CD4-positive, alpha-beta memory T cell (primary cell): Measurements from ENCODE around the gene DNAH1. TPM values are rescaled to one million over a fixed set of nuclear protein-coding genes. Genes with fewer than 3 reads are reported as not detected.
A peak's percentile ranks its signal among the peaks of the same experiment; 100 is the strongest.

Experiments used
- CTCF ChIA-PET: fragments of 350-600 bp; sonication (Branson Sonifier 250); formaldehyde crosslinking; loops from one replicate; lab custom pipeline; 2021; ENCODE audit warnings: inconsistent platforms; ENCODE audit not compliant: partially characterized antibody; lab: Charles Lee
- POLR2A ChIA-PET: fragments of 350-600 bp; sonication (Branson Sonifier 250); formaldehyde crosslinking; loops from one replicate; lab custom pipeline; 2021; ENCODE audit not compliant: partially characterized antibody; lab: Charles Lee
- DNase-seq, 5 donors: peaks; one replicate each; pipeline versions ENCODE4 v3.0.0 to v3.0.0-alpha.2; 2020 to 2022; ENCODE audit warnings: mixed read lengths in 1 of 5
- H3K27ac ChIP-seq: one replicate; pipeline ENCODE4 v1.7.0; 2013; ENCODE audit warnings: low read depth, low read length
- H3K27me3 ChIP-seq: 2 replicates; pipeline ENCODE4 v1.7.0; 2013; ENCODE audit warnings: mild to moderate bottlenecking, low read length, moderate library complexity; ENCODE audit not compliant: insufficient read depth
- H3K36me3 ChIP-seq: 2 replicates; pipeline ENCODE4 v1.7.0; 2013; ENCODE audit warnings: mild to moderate bottlenecking, low read length, moderate library complexity; ENCODE audit not compliant: insufficient read depth
- H3K4me1 ChIP-seq: 2 replicates; pipeline ENCODE4 v1.7.0; 2013; ENCODE audit warnings: mild to moderate bottlenecking, low read length, moderate library complexity; ENCODE audit not compliant: insufficient read depth
- H3K4me3 ChIP-seq, 2 donors: one replicate each; pipeline ENCODE4 v1.7.0; 2013; ENCODE audit warnings: low read length in 2 of 2, mild to moderate bottlenecking in 1 of 2
- H3K9me3 ChIP-seq, 2 donors: one replicate each; pipeline ENCODE4 v1.7.0; 2013; ENCODE audit warnings: low read length in 2 of 2, control low read depth in 1 of 2; ENCODE audit not compliant: control insufficient read depth in 1 of 2
- H3K27ac Mint-ChIP-seq, 7 donors: one replicate each; pipeline ENCODE4 v1.8.0; 2020 to 2021; ENCODE audit warnings: mixed read lengths in 7 of 7, mild to moderate bottlenecking in 6 of 7, inconsistent platforms in 3 of 7, moderate library complexity in 3 of 7
- H3K27me3 Mint-ChIP-seq, 2 donors: one replicate each; pipeline ENCODE4 v1.8.0; 2020 to 2021; ENCODE audit warnings: mixed read lengths in 2 of 2
- H3K36me3 Mint-ChIP-seq, 2 donors: one replicate each; pipeline ENCODE4 v1.8.0; 2020 to 2021; ENCODE audit warnings: mixed read lengths in 2 of 2, inconsistent platforms in 1 of 2, mild to moderate bottlenecking in 1 of 2
- H3K4me1 Mint-ChIP-seq, 4 donors: one replicate each; pipeline ENCODE4 v1.8.0; 2020 to 2021; ENCODE audit warnings: mixed read lengths in 4 of 4, mild to moderate bottlenecking in 1 of 4
- H3K4me3 Mint-ChIP-seq, 8 donors: one replicate each; pipeline ENCODE4 v1.8.0; 2020 to 2021; ENCODE audit warnings: mixed read lengths in 8 of 8, mild to moderate bottlenecking in 7 of 8, moderate library complexity in 6 of 8, inconsistent platforms in 3 of 8
- H3K9me3 Mint-ChIP-seq, 8 donors: one replicate each; pipeline ENCODE4 v1.8.0; 2020 to 2021; ENCODE audit warnings: mixed read lengths in 8 of 8, mild to moderate bottlenecking in 5 of 8, inconsistent platforms in 3 of 8, moderate library complexity in 1 of 8
- intact Hi-C: fragments of 100-400 bp; cut with micrococcal nuclease; formaldehyde crosslinking; loops from one replicate; pipeline ENCODE4 v1.15.1; 2023
- polyA plus RNA-seq, 2 donors: library from polyadenylated mRNA; unstranded; fragments of 300-500 nt; fragmentation: Illumina TruSeq; gene quantifications; one replicate each; pipeline ENCODE4 v1.2.3, GENCODE V29; 2021
- total RNA-seq, 2 experiments: library from RNA; stranded (reverse); gene quantifications; one replicate each; pipeline ENCODE4 v1.2.3, GENCODE V29; 2021

DNAH1 gene
- total and polyA plus RNA-seq, 4 experiments from 2014 or later, result 0.02 to 49.8 (median 23.1) TPM

- no peak for DNase-seq
- Mint-ChIP-seq H3K4me3 (no peak overlapping the region), H3K4me1 (peaks cover 3 to 6% (median 5%) of the 10 kb centered on the region in 4 donors), H3K27ac (no peak overlapping the region), H3K36me3 (no peaks in the 10 kb centered on the region), H3K27me3 (no peaks in the 10 kb centered on the region), H3K9me3 (no peaks in the 10 kb centered on the region)
- H3K27me3 ChIP-seq, result no peaks in the 10 kb centered on the region
- ChIA-PET CTCF (no interaction called here), POLR2A (no interaction called here)
- H3K9me3 ChIP-seq, result no peaks in the 10 kb centered on the region
- H3K4me1 ChIP-seq, result peaks cover 11% of the 10 kb centered on the region
- H3K4me3 ChIP-seq, result no peak overlapping the region
- intact Hi-C loops, result no loop called here
- no peaks in the 10 kb centered on the region for H3K36me3 ChIP-seq
- H3K27ac ChIP-seq, result no peak overlapping the region
Measured at GRCh38 chr3:52437326-52438103, 121.4 kb downstream of the DNAH1 start.

- POLR2A ChIA-PET, result no interaction called here
- H3K4me3 Mint-ChIP-seq, result no peak overlapping the region
Measured at GRCh38 chr3:52438104-52438376, 121.9 kb downstream of the DNAH1 start.

GRCh38 chr3:52438579-52439425, 122.7 kb downstream of the DNAH1 start:
- H3K4me1 ChIP-seq, result peaks cover under 1% of the 10 kb centered on the region
- no peaks in the 10 kb centered on the region for H3K4me1 Mint-ChIP-seq
- no peak overlapping the region for H3K4me3 Mint-ChIP-seq
- H3K36me3 Mint-ChIP-seq, result no peaks in the 10 kb centered on the region
- no peak overlapping the region for H3K4me3 ChIP-seq
- ChIA-PET POLR2A (no interaction called here), CTCF (interaction anchor here (0.6 to 1.9 kb wide), 7 partner anchors 9 to 294 kb away, joined by 3 to 8 read pairs (median 3); no protein-coding TSS in a partner anchor)
- no peaks in the 10 kb centered on the region for H3K27me3 Mint-ChIP-seq
- H3K27ac ChIP-seq, result no peak overlapping the region
- no peaks in the 10 kb centered on the region for H3K36me3 ChIP-seq
- no peaks in the 10 kb centered on the region for H3K27me3 ChIP-seq
- no peaks in the 10 kb centered on the region for H3K9me3 ChIP-seq
- no peak for DNase-seq
- H3K9me3 Mint-ChIP-seq, result no peaks in the 10 kb centered on the region
- intact Hi-C loops, result no loop called here
- no peak overlapping the region for H3K27ac Mint-ChIP-seq

More at GRCh38 chr3:52438104-52438376, 121.9 kb downstream of the DNAH1 start:
- Histone ChIP-seq H3K9me3 (no peaks in the 10 kb centered on the region), H3K27me3 (no peaks in the 10 kb centered on the region), H3K4me3 (no peak overlapping the region), H3K27ac (no peak overlapping the region), H3K36me3 (no peaks in the 10 kb centered on the region), H3K4me1 (peaks cover 6% of the 10 kb centered on the region)
- no peaks in the 10 kb centered on the region for H3K36me3 Mint-ChIP-seq
- H3K9me3 Mint-ChIP-seq, result no peaks in the 10 kb centered on the region
- peaks cover 2 to 3% (median 3%) of the 10 kb centered on the region in 4 donors for H3K4me1 Mint-ChIP-seq
- H3K27ac Mint-ChIP-seq, result no peak overlapping the region
- no peaks in the 10 kb centered on the region for H3K27me3 Mint-ChIP-seq
- CTCF ChIA-PET, result no interaction called here
- DNase-seq, result no peak
- intact Hi-C loops, result no loop called here

- ChIA-PET POLR2A (no interaction called here), CTCF (interaction anchor here (1.1 to 1.9 kb wide), 5 partner anchors 8 to 295 kb away, joined by 3 to 8 read pairs (median 4); no protein-coding TSS in a partner anchor)
- H3K4me1 Mint-ChIP-seq, result peaks cover 0 to 6% (median 2%) of the 10 kb centered on the region in 4 donors
- Histone ChIP-seq H3K27ac (no peak overlapping the region), H3K27me3 (no peaks in the 10 kb centered on the region), H3K4me3 (no peak overlapping the region), H3K4me1 (no peaks in the 10 kb centered on the region), H3K36me3 (no peaks in the 10 kb centered on the region), H3K9me3 (no peaks in the 10 kb centered on the region)
- no peak overlapping the region for H3K27ac Mint-ChIP-seq
- no peak for DNase-seq
- no peaks in the 10 kb centered on the region for H3K36me3 Mint-ChIP-seq
- H3K4me3 Mint-ChIP-seq, result no peak overlapping the region
- intact Hi-C loops, result no loop called here
- no peaks in the 10 kb centered on the region for H3K27me3 Mint-ChIP-seq
- H3K9me3 Mint-ChIP-seq, result no peaks in the 10 kb centered on the region
Measured at GRCh38 chr3:52439426-52440248, 123.5 kb downstream of the DNAH1 start.

GRCh38 chr3:52440249-52440551, 124.1 kb downstream of the DNAH1 start:
- Histone ChIP-seq H3K4me3 (no peak overlapping the region), H3K4me1 (peaks cover 4% of the 10 kb centered on the region), H3K36me3 (no peaks in the 10 kb centered on the region), H3K27me3 (no peaks in the 10 kb centered on the region), H3K27ac (no peak overlapping the region), H3K9me3 (no peaks in the 10 kb centered on the region)
- peaks cover 2 to 10% (median 3%) of the 10 kb centered on the region in 4 donors for H3K4me1 Mint-ChIP-seq
- CTCF ChIA-PET, result interaction anchor here (1.5 to 1.9 kb wide), 2 partner anchors 11 to 28 kb away, joined by 4 to 8 read pairs; no protein-coding TSS in a partner anchor
- H3K36me3 Mint-ChIP-seq, result no peaks in the 10 kb centered on the region
- H3K9me3 Mint-ChIP-seq, result no peaks in the 10 kb centered on the region
- POLR2A ChIA-PET, result no interaction called here
- H3K27ac Mint-ChIP-seq, result peak overlapping the region in 2 of 7 donors; percentile 46 to 66
- no peak overlapping the region for H3K4me3 Mint-ChIP-seq
- intact Hi-C loops, result no loop called here
- H3K27me3 Mint-ChIP-seq, result no peaks in the 10 kb centered on the region
- no peak for DNase-seq

- ChIA-PET CTCF (no interaction called here), POLR2A (no interaction called here)
- intact Hi-C loops, result no loop called here
- H3K36me3 Mint-ChIP-seq, result no peaks in the 10 kb centered on the region
- no peak overlapping the region for H3K4me3 Mint-ChIP-seq
- Histone ChIP-seq H3K27ac (no peak overlapping the region), H3K4me1 (peaks cover 7% of the 10 kb centered on the region), H3K4me3 (no peak overlapping the region), H3K9me3 (no peaks in the 10 kb centered on the region), H3K36me3 (no peaks in the 10 kb centered on the region), H3K27me3 (no peaks in the 10 kb centered on the region)
- no peaks in the 10 kb centered on the region for H3K9me3 Mint-ChIP-seq
- H3K4me1 Mint-ChIP-seq, result peaks cover 2 to 10% (median 6%) of the 10 kb centered on the region in 4 donors
- no peak for DNase-seq
- no peak overlapping the region for H3K27ac Mint-ChIP-seq
- H3K27me3 Mint-ChIP-seq, result no peaks in the 10 kb centered on the region
Measured at GRCh38 chr3:52440671-52441070, 124.6 kb downstream of the DNAH1 start.
